M059J (cell line): Measurements from ENCODE around the gene FPR1. TPM values are rescaled to one million over a fixed set of nuclear protein-coding genes. Genes with fewer than 3 reads are reported as not detected.

Source experiments
- DNase-seq: peaks from one replicate; pipeline ENCODE4 v3.0.0-alpha.2; 2012; ENCODE audit warnings: low read depth
- total RNA-seq: library from RNA; depleted of rRNA; stranded (reverse); fragments of >200 nt; shearing (Covaris generic); gene quantifications from 2 replicates; pipeline ENCODE4 v1.2.3, GENCODE V29; 2014

FPR1 gene
- total RNA-seq, 1 experiment from 2014 or later: 3.8 TPM

DNA sequence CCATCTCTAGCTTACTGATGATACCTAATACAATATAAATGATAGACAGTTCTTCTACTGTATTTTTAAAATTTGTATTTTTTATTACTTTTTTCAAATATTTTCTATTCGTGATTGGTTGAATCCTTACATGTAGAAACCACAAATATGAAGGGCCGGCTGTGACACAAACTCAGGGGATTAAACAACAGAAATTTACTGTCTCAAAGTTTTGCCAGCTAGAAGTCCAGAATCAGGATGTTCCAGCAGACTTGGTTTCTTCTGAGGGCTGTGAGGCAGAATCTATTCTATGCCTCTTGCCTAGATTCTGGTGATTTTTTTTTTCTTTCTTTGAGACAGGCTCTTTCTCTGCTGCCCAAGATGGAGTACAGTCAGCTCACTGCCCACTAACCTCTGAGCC, 13.8 kb downstream of the FPR1 start:
- DNase-seq: peak; percentile 10

DNA sequence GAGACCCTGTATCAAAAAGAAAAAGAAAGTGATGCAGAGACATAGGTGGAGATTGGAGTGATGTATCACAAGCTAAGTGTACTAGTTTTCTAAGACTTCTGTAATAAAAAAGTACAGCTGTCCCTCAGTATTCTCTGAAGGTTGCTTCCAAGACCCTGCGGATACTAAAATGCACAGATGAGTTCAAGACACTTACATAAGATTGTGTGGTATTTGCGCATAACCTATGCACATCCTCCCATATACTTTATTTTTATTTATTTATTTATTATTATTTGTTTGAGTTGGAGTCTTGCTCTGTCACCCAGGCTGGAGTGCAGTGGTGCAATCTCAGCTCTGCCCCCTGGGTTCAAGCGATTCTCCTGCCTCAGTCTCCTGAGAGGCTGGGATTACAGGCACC, 14.3 kb downstream of the FPR1 start:
- no peak for DNase-seq

DNA sequence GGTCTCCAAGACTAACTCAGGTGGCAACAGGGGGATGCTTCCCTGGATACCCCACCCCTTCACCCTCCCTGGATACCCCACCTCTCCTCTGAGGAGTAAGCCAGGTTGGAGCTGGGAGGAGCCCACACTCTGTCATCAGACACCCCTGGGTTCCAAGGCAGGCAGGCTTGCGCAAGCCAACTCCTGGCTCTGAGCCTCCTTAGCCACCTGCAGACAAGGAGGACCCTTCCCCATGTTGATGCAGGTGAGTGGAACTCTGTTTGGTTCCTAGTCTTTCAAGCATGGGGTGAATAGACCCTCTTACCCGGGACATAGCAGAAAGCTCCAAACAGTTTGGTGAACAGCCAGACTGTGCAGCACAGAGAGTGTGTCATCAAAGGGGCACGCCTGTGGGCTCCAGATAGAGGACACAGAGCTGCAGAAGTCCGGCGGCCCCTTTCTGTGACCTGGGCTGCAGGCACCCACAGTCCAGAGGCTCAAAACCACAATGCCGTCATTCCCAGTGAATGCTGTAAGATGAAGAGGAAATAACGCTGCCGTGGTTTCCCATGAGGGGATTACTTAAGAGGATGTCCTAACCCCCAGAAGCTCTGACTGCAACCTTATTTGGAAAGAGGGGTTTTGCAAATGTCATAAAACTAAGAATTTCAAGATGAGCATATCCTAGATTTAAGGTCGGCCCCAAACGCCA, 15.8 kb downstream of the FPR1 start:
- DNase-seq: peak; percentile 91

DNA sequence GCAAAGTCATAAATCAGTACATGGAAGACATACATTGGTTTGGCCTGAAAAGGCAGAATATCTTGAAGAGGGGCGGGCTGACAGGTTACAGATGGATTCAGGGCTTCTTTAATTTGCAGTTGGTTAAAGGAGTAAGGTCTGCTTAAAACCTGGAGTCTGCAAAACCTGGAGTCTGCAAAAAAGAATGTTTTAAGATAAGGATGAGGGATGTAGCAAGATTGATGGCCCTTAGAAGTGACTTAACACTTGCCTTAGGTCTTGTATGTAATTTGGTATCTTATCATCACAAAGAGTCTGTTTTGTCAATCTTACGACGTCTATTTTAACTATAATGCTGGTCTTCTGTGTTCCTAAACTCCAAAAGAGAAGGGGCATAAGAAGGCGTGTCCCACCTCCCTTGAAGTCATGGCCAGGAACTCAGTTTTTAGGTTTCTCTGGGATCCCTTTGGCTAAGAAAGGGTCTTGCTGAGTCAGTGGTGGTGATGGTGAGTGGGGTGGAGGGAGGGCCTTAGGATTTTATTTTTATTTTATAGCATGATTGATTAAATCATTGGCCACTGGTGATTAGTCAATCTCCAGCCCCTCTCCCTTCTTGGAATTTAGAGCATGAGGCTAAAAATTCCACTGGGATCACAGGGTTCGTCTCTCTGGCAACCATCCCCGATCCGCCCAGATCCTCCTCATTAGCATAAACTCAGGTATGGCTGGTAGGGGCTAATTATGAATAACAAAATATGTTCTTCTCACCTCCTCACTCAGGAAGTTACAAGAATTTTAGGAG, 17.7 kb downstream of the FPR1 start:
- DNase-seq: no peak

DNA sequence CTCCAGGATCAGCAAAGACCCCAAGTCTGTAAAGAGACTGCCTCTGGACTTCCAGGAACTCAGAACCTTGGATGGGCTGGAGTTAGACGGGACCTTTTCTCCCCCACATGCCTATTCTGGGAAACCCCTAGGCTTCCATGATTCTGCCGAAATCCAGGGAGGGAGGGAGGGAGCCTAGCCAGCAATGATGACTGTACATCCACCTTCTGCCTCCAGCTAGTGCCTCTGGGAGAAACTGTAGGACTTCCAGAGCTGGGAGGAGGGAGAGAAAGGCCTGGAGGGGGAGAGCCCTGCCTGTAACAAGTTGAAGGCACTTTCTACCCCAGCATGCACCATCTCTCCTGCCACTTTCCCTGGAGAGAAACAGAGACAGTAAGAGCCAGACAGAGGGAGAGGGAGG, 21.9 kb downstream of the FPR1 start:
- peak; percentile 46 for DNase-seq

DNA sequence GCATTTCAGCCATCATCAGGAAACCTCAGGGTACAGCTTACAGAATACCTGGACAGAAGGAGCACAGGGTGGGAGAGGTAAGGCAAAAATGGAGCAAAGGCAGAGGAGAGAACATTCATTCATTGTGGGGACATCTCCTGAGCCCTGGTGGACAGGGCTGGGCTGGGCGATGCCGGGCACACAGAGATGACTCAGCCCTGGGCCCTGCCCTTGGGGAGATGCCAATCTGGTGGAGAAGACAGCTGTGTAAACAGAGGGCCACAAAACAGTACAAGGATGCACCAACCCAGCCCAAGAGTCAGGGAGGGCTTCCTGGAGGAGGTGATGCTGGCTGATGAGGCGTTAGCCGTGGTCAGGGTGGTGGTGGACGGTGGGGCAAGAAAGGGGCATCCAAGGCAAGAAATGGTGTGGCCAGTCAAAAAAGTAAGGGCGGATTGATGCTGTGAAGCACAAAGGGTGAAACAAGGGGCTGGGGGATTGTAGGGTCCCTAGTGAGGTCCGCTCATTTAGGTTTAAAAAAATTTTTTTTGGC, 24.3 kb downstream of the FPR1 start:
- DNase-seq: peak; percentile 52

DNA sequence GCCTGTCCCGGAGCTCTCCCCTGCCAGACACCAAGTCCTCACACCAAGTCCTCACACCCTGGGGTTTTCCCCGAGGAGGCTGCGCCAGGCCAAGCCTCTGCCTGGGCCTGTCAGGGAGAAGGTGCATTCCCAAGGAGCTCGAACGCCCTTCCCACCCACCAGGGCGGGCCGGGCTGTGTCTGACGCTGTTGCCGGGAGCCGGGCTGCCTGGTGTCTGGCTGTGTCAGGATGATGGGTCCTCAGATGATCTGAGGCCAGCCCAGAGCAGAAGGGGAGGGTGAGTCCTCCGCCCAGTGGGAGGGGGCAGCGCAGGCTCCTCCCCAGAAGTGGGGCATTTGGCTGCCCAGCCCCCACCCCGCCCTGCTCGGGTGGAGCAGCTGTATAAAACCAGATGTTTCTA, 25.6 kb downstream of the FPR1 start:
- peak; percentile 42 for DNase-seq

DNA sequence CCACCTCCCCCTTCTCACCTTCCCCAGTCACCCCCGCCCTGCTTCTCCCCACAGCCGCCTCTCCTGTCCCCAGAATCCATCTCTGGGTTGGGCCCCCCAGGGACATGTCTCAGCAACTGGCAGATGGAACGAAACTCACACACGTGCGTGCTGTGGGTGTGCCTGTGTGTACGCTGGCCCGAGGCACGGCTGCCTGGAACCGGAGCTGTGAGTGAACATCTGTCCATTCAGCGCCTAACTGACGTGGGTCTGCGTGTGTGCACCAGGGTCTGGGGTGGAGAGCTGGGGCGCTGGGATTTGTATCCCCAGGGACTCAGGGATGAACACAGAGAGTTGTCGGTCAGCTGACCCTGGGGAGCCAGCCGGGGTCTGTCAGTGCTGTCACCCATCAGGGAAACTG, 27.1 kb downstream of the FPR1 start:
- DNase-seq: no peak

DNA sequence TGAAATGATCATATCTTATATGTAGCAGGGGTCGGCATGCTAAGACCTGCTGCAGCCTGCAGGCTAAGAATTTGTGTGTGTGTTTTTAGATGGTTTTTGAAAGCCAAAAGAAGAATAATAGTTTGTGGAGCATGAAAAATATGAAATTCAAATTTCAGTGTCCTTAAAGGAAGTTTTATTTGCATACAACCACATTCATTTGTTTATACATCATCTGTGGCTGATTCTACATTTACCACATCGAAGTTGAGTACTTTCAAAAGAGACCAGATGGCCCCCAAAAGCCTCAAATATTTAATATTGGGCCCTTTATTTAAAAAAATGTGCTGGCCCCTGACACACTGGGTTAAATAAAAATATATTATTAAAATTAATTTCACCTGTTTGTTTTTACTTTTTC, 29.2 kb downstream of the FPR1 start:
- DNase-seq: no peak

DNA sequence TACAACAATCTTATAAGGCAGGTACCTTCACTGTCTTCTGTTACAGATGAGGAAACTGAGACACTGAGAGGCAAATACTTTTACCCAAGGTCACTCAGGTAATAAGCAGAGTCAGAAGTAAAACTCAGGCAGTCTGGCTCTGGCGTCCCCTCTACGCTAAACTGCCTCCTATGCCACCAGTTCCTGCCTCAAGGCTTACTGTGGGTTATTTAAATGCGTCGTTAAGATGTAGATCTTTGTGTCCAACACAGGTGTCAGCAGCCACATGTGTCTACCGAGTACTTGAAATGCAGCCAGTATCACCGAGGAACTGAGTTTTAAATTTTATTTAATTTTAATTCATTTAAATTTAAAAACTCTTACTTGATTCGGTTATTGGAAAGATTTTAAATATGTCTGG, 29.8 kb downstream of the FPR1 start:
- DNase-seq: no peak

DNA sequence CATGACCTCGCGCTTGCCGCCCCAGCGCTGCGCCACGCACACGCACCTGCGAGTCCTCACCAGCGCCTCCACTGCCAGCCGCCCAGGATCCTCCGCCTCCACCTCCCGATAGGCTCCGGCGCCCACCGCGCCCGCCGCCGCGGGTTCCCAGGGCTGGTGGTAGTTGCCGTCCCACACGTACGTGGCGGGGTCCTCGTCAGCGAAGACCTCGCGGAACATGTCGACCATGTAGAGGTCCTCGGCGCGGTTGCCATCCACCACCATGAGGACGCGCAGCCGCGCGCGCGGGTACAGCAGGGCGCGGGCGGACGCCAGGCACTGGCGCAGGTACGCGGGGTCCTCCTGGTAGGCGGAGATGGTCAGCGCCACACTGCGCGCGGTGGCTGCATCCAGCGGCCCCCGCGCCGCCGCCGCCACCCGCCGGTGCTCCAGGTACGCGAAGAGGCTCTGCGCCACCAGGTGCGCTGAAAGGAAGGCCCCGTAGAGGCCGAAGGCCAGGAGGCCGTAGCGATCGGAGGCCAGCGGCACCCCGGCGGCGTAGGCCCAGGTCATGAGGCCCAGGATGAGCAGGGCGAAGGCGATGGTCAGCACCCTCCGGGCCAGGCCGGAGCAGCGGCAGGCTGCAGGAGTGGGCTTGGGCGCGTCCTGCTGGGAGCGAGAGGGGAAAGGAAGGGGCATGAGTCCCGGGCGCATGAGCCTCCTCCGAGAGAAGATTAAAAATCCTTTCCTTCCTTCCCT, 32.3 kb downstream of the FPR1 start:
- DNase-seq: no peak

DNA sequence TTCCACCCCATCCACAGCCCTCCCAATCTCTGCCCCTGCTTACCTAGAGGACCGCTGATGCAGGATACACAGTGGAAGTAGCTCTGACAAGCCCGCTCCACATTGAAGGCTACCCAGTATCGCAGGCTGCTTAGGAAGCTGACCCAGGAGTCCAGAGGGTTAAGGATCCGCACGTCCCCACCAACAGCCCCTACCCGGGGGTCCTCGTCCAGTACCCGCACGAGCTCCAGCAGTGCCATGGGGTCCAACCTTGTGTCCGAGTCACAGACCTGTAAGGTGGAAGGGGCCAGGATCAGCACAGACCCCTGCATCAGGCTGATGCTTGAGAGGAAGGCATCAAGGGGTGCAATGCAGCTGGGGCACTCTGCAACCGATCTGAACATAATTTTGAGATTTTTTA, 34.8 kb downstream of the FPR1 start:
- no peak for DNase-seq

DNA sequence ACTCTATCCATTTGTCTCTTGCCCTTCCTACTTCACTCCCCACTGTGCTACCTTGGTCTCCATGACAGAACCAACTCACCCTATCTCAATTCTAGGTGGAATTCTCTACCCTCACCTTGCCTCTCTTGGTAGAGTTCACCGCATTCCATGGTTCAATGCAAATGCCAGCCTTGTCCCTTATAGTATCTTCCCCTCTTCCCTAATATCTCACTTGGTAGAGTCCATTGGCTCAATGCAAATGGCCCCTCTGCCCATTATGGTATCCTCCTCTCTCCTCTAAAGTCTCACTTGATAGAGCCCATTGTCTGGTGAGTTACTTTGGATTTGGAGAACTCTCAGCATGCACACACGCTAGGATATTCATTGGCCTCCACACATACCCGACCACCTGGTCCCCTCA, 35.8 kb downstream of the FPR1 start:
- DNase-seq: no peak

DNA sequence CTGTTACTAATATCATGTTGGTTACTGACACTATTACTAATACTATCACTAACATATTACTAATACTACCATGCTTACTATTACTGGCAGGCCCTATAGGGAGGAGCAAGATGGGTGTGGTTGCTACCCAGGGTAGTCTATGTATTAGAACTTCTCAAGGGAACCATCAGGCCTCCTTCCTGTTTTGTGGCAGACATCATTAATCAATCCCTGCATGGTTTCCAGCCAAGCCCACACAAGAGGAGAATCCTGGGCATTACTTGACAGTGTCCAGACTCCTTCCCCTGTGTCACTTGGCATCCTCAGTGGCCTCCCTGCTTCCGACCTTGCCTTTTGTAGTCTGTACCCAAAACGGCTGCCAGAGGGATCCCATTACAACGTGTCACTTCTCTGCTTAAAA, 36.8 kb downstream of the FPR1 start:
- no peak for DNase-seq

DNA sequence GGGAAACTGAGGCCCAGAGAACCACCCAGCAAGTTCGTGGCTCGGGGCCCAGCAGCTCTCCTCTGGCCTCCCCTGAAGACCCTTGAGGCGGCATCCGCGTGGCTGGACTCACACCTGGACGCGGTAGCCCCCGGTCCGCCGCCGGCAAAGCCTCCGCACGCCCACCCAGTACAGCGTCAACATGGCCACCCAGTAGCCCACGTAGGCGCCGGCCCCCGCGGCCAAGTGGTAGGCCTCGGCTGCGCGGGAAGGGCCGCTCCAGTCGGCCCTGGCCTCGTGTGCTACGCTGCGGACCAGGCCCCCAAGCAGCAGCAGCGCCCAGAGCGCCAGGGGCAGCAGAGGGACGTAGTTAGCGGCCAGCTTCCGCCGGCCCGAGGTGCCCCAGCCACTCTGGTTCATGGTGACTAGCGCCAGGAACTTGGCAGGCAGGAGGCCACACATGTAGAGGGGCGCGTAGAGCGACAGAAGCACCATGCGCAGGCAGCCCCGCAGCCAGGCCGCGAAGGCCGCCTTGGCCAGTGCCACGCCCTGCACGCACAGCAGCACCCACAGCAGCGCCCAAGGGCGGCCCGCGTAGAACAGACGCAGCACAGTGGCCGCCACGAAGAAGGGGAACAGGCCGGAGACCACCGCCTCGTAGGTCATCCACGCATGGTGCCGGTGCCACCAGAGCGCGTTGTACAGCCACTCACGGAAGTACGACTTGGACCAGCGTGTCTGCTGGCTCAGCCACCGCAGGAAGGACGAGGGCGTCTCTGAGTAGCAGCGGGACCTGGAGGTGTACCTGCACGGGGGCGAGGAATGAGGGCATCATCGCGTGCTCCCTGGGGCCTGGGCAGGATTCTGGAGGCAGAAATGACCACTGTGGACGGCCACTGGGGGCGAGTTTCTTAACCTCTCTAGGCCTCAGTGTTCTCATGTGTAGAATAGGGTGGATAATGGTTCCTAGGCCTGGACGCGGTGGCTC, 38.1 kb downstream of the FPR1 start:
- DNase-seq: no peak

DNA sequence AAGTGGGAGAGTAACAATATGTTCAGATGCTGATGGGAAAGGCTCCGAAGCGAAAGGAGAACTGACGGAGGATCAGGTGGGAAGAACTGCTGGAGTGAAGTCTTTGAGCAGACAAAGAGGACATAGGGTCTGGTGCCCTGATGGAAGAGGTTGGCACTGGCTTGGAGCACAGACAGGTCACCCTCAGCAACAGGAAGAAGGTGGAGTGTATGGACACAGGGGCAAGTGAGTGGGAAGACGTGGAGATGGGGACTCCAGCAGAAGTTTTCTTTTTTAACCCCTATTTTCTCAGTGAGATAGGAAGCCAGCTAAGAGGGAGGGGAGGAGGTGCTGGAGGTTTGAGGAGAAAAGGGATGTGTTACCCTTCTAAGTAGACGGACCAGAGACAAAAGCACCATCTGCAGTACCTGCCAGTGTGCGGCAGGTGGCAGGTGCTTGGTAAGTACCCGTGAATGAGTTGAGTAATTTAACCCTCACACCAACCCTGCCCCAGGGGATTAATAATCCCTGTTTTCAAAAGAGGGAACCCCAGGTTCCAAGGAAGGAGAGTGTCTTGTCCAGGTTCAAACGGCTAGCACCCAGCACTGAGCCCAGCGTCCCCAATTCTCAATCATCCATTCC, 39.1 kb downstream of the FPR1 start:
- peak; percentile 72 for DNase-seq

DNA sequence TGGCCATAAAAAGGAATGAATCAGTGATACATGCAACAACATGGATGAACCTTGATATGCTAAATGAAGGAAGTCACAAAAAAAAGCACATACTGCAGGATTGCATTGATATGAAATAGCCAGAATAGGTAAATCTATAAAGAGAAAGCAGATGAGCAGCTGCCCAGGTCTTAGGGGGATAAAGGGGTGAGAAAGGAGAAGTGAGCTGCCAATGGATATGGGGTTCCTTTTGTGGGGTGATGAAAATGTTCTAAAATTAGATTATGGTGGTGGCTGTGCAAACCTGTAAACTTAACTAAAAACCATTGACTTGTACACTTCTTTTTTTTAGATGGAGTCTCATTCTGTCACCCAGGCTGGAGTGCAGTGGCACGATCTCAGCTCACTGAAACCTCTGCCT, 40.0 kb downstream of the FPR1 start:
- no peak for DNase-seq

DNA sequence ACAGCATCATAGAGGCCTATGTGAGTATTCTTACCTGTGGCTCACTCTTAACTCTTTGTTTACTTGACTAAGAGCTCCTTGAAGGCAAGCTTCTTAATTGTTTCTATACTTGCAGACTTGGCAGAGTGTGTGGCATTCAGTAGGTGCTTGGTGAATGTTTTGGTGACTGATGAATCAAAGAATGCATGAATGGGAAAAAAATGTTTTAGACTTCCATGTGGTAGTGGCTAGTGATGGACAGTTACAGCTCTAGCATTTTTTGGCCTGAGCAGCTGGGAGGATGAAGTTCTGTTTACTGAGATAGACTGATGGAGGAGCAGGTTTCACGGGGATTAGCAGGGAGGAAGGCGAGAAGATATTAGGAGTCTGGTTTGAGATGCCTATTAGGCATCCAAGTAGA, 41.5 kb downstream of the FPR1 start:
- peak; percentile 55 for DNase-seq

DNA sequence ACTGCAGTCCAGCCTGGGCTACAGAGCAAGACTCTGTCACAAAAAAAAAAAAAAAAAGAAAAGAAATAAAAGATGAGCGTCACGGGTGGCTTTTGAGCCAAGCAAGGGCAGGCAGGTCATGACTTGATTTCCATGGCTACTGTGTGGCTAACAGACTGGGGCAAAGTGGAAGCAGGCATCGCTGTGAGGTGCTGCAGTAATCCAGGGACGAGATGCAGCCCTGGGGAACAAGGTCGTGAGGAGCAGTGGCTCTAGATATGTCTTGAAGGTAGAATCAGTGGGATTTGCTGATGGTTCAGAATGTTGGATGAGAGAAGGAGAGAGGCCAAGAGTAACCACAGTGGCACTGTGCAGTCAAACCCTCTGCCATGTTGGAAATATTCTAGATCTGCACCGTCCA, 42.1 kb downstream of the FPR1 start:
- no peak for DNase-seq

DNA sequence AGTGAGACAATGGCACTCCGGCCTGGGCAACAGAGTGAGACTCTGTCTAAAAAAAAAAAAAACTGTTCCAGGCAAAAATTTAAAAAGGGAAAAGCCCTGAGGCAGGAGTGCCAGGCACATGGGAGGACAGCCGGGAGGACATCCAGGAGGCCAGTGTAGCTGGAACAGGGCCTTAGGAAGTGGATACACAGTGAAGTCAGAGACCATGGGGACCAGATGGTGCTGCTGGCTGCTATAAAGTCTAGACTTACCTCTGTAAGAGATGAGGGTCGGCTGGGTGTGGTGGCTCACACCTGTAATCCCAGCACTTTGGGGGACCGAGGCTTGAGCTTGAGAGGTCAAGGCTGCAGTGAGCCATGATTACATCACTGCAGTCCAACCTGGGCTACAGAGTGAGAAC, 42.9 kb downstream of the FPR1 start:
- no peak for DNase-seq

DNA sequence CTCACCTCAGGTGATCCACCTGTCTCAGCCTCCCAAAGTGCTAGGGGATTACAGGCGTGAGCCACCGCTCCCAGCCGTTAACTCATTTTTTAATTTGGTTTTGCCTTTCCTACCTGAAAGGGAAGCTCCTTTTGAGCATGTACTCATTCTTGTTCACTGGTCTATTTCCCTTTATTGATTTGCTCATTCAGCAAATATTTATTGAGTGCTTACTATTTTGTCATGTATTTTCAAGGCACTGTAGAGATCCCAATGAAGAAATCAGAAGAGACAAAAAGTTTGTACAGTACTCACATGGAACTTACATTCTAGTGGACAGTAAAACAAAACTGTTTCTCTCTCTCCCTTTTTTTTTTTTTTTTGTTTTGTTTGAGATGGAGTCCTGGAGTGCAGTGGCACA, 44.8 kb downstream of the FPR1 start:
- no peak for DNase-seq
